GM19455 (cell line): Measurements from ENCODE around the gene SARDH.

ENCODE experiments used
- ATAC-seq: cut with Tn5 transposase; IDR thresholded peaks from one replicate; pipeline ENCODE4 v1.9.1; 2021; ENCODE audit not compliant: unreplicated experiment

The SARDH gene

DNA sequence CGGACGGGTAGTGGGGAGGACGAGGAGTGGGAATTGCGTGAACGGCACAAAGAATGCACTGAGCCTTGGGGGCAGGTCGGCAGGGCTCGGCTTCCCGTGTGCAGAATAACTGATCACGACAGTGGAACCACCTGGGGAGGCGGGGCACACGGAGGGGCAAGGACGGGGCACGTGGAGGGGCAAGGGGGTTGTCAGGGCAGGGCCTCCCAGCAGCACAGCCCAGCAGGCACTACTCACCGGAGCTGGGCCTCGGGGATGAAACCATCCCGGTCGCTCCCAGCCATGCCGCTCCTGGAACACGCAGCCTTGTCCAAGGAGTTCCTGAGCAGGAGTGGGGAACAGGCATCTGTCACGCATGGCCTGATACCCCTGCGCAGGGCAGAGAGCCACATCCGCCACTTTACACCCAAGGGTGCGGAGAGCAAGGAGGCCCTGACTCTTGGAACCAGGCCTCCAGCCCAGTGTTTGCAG, 33.4 kb downstream of the SARDH start:
- ATAC-seq, result no peak

DNA sequence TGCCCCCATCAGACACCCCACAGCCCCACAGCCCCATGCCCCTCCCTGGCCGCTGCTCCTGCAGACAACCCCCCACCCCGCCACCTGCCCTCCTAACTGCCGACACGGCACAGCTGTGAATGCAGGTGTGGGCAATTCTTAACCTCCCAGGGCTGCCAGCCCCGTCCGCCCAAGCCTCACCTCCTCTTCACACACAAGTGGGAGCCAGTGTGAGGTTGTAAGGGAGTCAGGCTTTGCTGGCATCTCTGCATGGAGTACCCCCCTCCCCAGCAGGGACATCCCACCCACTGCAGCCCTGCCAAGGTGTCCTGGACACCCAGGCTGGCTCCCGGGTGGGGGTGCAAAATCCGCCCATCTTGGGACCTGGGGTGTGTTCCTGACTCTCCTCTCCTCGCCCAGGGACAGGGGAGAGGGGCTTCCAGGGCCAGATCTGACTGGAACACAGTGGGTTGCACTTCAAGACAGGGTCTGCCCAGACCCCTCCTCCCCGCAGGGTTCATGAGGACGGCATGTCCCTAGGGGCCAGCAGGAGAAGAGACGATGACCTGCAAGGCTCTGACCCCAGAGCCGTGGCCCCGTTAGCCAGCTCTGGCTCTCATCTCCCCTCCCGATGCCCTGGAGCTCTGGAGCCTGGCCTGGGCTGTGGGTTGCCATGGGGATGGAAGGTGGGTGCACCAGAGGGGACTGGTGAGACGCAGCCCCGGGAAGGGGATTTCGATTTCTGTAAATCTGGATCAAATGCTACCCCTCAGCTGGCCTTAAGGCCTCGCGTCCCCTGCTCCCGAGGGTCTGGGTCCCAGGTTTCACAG, 34.4 kb downstream of the SARDH start:
- no peak for ATAC-seq

DNA sequence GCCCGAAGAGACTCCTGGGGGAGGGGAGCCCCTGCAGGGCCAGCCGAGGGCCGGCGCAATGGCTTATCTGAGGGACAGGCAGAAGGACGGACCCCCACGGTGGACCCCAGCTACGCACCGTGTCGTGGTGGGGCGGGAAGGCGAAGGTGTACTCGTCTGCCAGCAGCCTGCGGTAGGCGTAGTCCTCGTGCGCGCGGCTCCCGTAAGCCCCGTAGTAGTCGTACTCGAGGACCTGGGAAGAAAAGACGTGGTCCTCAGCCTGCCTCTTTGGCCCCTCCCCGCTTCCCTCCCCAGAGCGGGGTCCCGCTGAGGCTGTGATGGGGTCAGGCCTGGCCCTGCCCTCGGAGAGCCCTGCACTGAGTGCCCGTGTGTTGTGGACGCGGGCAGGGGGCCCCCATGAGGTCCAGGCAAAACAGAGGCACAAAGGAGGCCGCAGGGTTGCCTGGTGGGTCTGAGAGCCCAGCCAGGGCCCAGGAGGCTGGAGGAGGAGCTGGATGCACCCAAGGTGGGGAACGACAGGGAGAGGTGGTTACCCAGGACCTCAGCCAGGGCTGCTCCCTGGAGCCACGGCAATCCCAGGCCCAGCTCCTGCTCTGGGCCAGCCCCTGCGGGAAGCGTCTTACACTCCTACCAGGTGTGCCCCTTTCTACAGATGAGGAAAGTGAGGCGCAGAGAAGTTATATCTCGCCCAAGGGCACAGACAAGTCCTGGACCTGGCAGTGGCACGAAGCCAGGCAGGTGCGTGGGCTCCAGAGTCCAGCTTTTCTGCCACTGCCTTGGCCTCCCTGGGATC, 35.2 kb downstream of the SARDH start:
- no peak for ATAC-seq

DNA sequence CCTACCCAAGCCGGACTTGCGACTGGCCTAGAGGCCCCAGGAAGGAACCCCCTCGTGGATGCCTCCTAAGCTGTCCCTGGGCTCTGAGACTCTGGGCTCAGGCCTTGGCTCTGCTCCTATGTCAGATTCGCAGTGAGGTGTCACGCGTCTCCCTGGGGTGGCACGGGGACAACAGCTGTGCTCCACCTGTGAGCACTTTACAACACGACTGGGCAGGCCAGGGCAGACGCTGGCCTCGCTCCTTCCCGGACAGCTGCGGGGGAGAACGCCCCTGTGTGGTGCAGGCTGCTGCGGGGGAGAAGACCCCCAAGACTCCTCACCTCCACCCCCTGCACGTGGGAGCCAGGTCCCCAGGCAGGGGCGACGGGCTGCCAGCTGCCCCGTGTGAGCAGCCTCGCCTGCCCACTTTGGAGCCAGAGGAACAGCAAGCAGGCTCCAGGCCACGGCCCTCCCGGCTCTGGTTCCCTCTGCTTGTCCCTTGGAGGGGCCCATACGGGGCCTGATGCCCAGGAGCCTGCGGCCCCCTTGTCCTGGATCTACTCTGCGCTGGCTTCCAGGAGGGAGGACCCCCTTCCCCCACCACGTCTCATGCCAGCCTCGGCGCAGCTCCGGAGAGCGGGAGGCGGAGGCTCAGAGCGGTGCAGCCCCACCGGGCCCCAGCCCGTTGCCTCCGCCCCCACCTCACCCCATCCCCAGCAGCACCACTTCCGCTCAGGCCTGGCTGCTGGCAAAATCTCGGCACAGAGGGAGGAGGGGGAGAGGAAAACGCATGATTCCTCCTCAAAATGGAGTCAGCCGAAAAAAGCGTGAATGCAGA, 36.0 kb downstream of the SARDH start:
- ATAC-seq, result no peak

DNA sequence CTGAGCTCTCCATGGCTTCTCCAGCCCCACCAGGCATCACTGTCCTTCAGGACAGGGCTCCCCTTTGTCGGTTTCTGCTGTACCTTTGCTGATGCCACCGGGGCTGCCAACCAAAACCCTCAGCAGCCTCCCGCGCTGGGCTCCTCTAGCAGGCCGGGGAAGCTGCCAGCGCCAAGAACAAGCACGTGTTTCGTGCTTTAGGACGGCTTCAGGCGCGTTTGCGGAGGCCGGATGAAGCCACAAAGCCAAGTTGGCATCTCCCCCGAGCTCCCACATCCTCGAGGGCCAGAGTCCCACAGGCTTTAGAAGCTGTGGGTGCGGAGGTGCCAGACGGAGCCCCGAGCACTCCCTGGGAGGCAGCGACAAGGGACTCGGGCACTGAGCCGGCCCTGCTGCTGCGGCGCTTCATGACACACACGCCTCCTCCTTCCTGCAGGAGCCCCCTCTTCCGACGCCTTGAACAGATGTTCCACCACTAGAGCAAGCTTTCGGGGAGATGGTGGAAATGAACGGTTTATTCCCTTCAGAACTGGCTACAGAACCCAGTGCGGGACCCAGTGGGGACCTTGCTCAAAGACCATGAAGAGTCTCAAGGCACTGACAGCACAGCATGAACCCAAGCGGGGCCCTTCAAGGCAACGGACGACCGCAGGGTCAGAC, 36.7 kb downstream of the SARDH start:
- no peak for ATAC-seq

DNA sequence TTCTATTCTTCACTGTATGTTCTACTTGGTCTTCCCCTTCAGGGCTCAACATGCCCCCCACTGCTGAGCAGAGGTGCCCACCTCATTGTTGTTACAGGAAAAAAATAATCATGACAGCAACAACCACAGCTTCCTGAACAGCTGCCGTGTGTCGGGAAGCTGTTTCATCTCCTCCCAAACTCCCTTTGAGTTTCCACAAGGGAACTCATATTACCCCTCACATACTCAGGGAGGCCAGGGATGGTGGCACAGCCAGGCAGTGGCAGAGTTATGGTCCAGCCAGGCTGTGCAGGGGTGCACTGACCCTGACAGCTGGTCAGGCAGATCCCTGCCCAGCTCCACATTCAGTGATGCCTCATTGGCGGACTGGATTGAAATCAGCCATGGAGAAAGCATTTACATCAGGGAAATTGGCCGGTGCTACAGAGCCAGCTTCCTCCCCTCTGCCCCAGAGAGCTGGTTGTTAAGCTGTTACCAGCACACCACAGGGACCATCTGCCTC, 37.3 kb downstream of the SARDH start:
- ATAC-seq, result no peak

DNA sequence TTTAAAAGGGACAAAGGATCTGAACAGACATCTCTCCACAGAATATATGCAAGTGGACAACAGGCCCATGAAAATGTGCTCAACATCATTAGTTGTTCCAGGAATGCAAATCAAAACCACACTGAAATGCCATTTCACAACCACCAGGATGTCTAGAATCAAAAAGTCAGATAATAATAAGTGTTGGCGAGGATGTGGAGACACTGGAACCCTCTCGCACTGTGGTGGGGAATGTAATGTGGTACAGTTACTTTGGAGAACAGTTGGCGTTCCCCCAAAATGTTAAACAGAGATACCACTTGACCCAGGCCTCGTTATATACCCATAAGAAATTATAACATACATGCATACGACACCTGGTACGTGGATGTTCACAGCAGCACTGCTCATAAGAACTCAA, 38.6 kb downstream of the SARDH start:
- ATAC-seq, result no peak

DNA sequence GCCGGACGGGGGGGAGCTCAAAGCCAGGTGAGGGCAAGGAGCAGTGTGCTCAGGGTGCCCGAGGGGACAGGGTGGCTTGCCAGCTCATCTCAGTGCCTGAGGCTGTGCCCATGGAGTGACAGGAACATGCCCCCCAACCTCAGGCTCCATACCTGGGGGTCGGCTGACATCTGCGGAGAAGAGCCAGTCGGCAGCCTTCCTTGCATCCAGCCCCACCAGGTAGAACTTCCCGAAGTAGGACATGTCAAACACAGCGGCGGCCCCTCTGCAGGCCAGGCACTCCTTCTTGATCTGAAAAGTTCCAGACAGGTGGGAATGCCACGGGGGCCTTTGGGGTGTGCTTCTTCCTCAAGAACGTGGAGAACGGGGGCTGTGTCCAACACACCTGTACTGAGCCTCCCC, 42.1 kb downstream of the SARDH start:
- no peak for ATAC-seq

DNA sequence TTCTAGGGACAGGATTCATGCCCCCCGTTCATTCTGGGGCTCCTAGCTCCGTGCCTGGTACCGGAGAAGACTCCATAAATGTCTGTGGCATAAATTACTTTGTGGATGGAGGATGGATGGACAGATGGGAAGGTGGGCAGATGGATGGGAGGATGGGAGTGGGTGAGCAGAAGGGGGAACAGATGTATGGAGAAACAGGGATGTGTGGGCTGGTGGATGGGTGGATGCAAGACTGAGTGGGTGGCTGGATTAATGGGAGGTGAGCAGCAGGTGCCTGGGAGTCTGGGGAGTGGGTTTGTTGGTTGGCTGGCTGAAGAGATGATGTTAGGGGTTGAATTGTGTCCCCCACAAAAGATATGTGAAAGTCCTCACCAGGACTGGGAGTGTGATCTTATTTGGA, 43.5 kb downstream of the SARDH start:
- no peak for ATAC-seq

DNA sequence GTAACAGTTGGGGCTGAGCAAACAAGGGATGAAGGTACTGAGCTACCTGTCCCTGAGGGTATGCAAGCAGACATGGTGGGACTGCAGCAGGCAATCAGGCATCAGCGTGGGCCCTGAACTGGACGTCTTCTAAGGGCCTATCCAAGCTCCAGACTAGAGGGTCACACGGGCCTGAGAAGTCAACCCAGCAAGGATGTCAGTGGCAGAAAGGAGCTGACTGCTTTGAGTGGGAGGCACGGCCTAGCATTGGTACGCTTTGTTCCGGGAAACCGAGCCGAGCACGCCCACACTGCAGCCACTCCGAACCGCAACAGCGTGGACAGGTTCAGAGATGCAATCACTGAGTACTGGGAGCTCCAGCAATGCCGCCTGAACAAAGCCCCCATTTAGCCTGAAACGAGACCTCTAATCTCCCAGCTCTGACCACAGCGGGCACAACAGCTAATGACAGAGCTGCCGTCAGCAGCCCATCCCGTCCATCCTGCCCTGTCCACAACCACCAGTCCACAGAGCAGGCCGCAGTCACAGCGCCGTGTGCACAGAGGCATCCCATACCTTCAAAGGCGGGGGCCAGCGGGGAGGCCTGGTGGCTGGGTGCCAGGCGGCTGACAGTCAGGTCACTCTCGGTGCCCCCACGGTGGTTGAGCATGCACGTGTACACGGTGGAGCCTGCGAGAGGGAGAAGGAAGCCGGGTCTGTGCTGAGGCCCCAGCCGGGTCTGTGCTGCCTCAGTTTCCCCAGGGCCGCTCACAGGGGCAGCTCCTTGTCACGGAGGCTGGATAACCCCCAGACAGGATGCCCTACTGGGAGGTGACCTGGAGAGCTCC, 44.2 kb downstream of the SARDH start:
- no peak for ATAC-seq

DNA sequence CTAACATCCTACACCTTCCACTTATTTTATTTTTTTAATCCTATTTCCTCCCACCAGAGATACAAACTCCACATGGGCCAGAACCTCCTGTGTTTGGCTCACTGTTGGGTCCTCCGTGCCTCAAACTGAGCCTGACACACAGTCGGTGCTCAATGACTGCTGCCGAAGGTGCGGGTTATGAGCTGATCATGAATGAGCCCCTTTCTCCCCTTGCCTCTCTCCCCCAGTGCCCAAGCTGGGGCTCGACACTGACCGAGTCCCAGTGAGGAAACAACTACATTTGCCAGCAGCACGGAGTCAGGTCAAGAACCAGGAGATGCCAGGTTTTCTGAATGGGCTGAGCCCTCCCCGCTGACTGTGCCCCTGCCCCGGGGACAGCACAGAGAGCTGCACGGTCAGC, 45.0 kb downstream of the SARDH start:
- no peak for ATAC-seq

DNA sequence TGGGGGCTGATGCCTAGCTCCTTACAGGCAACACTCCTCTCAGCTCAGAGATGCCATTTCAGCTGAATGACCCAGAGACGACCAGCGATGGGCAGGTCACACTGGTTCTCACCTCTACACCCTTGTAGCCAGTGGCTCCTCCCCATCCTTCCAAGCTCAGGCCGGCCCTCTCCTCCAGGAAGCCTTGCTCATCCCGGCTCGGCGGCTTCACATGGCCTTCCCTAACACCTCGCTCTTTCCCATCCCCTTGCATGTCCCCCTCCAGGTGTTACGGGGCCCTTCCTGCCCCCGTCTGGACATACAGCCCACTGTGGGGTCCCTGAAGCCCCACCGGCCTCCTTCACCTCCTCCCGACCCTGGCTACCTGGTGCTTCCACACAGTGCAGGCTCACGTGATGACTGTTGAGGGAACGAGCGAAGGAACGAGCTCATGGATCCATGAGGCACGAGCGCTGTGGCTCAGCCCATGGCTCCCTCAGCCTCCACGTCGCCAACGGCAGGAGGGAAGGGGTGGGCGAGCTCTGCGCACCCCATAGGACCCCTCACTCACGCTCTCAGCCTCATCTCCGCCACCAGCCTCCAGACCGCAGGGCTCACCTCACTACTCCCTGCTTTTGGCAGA, 45.7 kb downstream of the SARDH start:
- ATAC-seq, result no peak

DNA sequence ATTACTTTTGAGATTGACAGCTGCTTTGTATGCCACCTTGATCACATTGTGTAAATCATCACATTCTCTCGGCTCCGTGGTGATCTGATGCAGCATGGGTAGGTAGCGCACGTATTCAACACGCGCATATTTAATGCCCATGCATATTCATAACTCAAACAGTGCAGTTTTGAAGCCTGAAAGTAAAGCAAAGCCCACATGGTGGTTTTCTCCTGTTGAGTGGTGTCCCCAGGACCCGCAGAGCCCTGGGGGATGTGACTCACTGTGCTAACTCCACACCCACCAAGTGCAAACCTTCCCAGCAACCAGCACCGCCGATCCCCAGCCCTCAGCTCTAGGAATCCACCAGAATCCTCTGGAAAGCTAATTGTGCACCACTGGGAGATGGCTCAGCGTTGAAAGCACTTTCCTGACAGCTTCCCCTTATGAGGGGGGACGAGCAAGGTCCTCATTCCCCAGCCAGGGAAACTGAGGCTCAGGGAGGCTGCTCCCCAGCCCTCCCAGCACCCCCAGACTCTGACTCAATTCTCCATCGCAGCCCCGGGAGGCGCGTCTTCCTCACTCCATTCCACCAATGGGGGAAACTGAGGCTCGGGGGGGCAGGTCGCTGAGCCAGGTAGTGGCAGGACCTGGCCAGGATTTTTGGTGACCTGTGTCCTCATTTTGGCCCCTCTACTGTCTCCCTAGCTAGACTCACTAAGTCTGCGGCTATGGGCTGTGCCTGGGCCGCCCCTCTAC, 46.4 kb downstream of the SARDH start:
- no peak for ATAC-seq

DNA sequence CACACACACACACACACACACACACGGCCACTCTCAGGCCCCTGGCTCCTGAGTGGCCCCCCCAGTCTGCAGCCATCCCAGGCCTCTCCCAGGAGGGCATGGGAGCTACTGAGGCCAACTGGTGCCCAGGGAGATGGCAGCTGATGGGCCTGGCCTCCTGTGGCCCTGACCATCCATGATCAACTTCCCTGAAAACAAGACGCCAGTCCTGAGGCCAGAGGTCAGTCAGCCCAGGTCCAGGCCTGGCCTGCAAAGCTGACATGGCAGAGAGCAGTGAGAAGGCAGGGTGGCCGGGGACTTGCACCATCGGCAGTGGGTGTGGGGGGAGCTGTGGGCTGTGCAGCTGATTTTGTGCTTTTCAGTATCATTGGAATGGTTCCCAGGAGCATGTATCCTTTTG, 47.0 kb downstream of the SARDH start:
- no peak for ATAC-seq

DNA sequence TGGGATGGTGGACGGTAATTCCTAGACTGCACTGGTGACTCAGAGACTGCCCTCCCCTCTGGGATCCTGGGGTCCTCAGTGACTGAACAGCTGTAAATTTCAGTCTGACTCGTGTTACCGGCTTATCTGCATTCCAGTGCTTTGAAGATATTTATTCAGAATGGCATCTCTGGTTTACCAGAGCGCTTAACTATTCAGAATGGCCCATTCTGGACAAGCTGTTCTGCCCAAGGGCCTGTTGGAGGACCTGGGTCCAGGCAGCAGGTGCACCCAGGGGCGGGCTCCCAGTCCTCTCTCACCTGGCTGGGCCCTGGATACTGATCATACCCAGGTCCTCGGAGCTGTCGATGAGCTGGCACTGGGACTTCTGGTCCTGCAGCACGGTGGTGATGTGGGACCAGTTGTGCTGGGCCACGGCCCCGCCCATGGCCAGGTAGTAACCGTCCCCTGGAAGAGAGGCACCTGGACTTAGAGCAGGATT, 48.0 kb downstream of the SARDH start:
- ATAC-seq, result no peak

DNA sequence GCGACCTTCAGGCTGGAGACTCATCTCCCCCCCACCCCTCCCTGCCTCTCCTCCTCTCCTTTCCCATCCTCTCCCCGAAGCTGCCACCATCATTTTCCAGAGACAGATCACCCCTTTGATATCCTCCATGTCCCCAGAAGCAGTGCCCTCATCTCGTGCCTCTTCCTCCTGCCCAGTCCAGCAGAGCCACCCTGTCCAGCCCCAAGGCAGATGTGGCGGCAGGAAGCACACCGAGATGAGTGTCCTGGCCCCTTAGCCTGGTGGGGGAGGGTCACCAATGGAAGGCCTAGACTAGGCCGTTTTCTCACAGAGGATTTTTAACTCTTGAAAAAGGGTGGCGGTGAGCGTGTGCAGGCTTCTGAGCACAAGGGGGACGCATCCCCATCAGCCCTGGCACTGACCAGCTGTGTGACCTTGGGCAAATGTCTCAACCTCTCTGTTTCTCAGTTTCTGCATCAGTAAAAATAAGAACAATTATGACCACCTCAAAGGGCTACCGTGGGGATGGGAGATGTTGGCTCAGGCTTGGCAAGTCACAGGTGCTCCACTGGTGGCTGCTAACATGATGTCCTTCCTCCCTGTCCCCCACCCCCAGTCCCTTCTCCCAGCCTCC, 48.9 kb downstream of the SARDH start:
- no peak for ATAC-seq

DNA sequence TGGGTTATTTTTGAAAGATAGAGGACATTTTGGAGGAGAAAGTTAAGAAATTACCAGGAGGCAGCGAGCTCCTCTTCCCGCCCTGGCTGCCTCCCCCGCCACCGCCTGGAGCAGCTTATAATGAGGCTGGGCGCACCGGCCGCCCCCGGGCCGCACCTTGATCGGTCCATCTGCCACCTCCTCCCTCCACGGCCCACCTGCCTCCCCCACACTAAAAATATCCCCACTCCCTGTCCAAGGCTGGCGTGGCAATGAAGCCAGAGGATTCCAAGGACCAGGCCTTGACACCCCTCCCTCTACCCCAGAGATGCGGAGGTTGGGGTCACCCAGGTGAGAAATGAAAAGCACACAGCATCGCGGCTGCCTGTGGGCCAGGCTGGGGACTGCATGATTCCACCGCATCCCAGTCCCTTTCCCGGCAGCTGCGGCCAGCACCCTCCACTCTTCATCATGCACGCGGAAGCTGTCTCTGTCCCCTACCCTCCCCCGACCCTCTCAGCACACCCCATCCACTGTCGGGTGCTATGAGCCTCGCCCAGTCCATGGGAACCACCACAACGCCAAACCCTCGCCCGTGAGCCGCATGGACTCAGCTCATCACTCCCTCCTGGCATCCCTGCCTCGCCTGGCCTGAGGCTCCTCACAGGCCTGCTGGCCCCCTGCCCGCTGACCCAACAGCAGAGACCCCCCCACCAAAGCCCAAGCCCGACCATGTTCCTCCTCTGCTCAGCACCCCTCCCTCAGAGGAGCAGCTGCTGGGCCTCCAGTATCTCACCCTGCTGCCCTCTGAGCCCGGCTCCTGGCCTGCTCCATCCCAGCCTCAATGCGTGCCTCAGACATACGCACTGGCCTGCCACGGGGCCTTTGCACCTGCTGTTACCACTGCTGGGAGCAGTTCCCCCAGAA, 50.0 kb downstream of the SARDH start:
- ATAC-seq, result no peak
